T-helper 1 cell treated with Interleukin-12 subunit alpha and Interleukin-12 subunit beta and Interleukin-4 antibody, amounts not matched to agents 30 μg/mL and 1 μg/mL, for 36 hours (primary cell): ENCODE results near the gene E4F1.
"Not testable (repeated sequence)": the region's sequence is repeated elsewhere in the genome, so short reads cannot be mapped to it uniquely, and the experiment has no call there.

Experiments
- H3K27ac Mint-ChIP-seq: one replicate; pipeline ENCODE4 v1.8.0; 2021; ENCODE audit warnings: mild to moderate bottlenecking, mixed read lengths
- H3K27me3 Mint-ChIP-seq: one replicate; pipeline ENCODE4 v1.8.0; 2021; ENCODE audit warnings: low read depth, mixed read lengths
- H3K36me3 Mint-ChIP-seq: one replicate; pipeline ENCODE4 v1.8.0; 2021; ENCODE audit warnings: low read depth, mixed read lengths
- H3K4me1 Mint-ChIP-seq: one replicate; pipeline ENCODE4 v1.8.0; 2021; ENCODE audit warnings: low read depth, mixed read lengths
- H3K4me3 Mint-ChIP-seq: one replicate; pipeline ENCODE4 v1.8.0; 2021; ENCODE audit warnings: mild to moderate bottlenecking, moderate library complexity, mixed read lengths
- H3K9me3 Mint-ChIP-seq: one replicate; pipeline ENCODE4 v1.8.0; 2021; ENCODE audit warnings: mixed read lengths

Gene E4F1

GRCh38 chr16:2251296-2252111 is 28.1 kb downstream of the E4F1 start, which contains the start of gene ECI1:
ECI1 (minus strand) TSS chr16:2251587; CDS start chr16:2251566, 21 bp downstream.
- Mint-ChIP-seq H3K9me3 (no peaks in the 10 kb centered on the region), H3K27ac (peak within 1 kb of the TSS; percentile 91), H3K27me3 (no peaks in the 10 kb centered on the region), H3K36me3 (peaks cover 24% of the 10 kb centered on the region), H3K4me1 (peaks cover 2% of the 10 kb centered on the region), H3K4me3 (peak within 1 kb of the TSS; percentile 94)

GRCh38 chr16:2252806-2253148 is 29.4 kb downstream of the E4F1 start:
- H3K27me3 Mint-ChIP-seq, result no peaks in the 10 kb centered on the region
- peaks cover 2% of the 10 kb centered on the region for H3K4me1 Mint-ChIP-seq
- no peaks in the 10 kb centered on the region for H3K9me3 Mint-ChIP-seq
- H3K36me3 Mint-ChIP-seq, result peaks cover 34% of the 10 kb centered on the region
- no peak overlapping the region for H3K4me3 Mint-ChIP-seq
- H3K27ac Mint-ChIP-seq, result peak overlapping the region; percentile 49

- Mint-ChIP-seq H3K9me3 (no peaks in the 10 kb centered on the region), H3K27me3 (no peaks in the 10 kb centered on the region), H3K4me1 (peaks cover 2% of the 10 kb centered on the region), H3K27ac (peak overlapping the region; percentile 49), H3K36me3 (peaks cover 34% of the 10 kb centered on the region), H3K4me3 (no peak overlapping the region)
Observed at GRCh38 chr16:2253293-2253692, 29.9 kb downstream of the E4F1 start.

GRCh38 chr16:2256531-2257140 is 33.2 kb downstream of the E4F1 start:
- Mint-ChIP-seq H3K27me3 (no peaks in the 10 kb centered on the region), H3K27ac (no peak overlapping the region), H3K9me3 (no peaks in the 10 kb centered on the region), H3K4me3 (no peak overlapping the region), H3K36me3 (peaks cover 47% of the 10 kb centered on the region), H3K4me1 (no peaks in the 10 kb centered on the region)

GRCh38 chr16:2257726-2258125 is 34.3 kb downstream of the E4F1 start:
- Mint-ChIP-seq H3K4me1 (no peaks in the 10 kb centered on the region), H3K36me3 (peaks cover 55% of the 10 kb centered on the region), H3K9me3 (no peaks in the 10 kb centered on the region), H3K27ac (no peak overlapping the region), H3K27me3 (no peaks in the 10 kb centered on the region), H3K4me3 (no peak overlapping the region)

DNA sequence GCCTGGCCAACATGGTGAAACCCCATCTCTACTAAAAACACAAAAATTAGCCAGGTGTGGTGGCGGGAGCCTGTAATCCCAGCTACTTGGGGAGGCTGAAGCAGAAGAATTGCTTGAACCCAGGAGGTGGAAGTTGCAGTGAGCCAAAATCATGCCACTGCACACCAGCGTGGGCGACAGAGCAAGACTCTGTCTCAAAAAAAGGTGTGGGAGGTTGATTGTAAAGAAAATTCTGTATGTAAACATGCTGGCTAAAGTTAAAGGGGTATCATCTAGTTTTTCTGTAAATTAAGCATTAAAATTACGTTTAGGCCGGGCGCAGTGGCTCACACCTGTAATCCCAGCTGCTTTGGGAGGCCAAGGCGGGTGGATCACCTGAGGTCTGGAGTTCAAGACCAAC is 35.1 kb downstream of the E4F1 start:
- not testable (repeated sequence) for H3K27me3 Mint-ChIP-seq, H3K4me3 Mint-ChIP-seq, H3K27ac Mint-ChIP-seq, H3K4me1 Mint-ChIP-seq, H3K9me3 Mint-ChIP-seq
- H3K36me3 Mint-ChIP-seq, result peaks cover 53% of the 10 kb centered on the region

GRCh38 chr16:2260250-2260649 is 36.9 kb downstream of the E4F1 start:
- Mint-ChIP-seq H3K36me3 (peaks cover 57% of the 10 kb centered on the region), H3K9me3 (no peaks in the 10 kb centered on the region), H3K4me1 (peaks cover 3% of the 10 kb centered on the region), H3K4me3 (no peak overlapping the region), H3K27ac (no peak overlapping the region), H3K27me3 (no peaks in the 10 kb centered on the region)

GRCh38 chr16:2263026-2263425 is 39.6 kb downstream of the E4F1 start:
- H3K36me3 Mint-ChIP-seq, result peaks cover 48% of the 10 kb centered on the region
- not testable (repeated sequence) for H3K4me3 Mint-ChIP-seq, H3K9me3 Mint-ChIP-seq, H3K27ac Mint-ChIP-seq, H3K27me3 Mint-ChIP-seq
- peaks cover 17% of the 10 kb centered on the region for H3K4me1 Mint-ChIP-seq

GRCh38 chr16:2266887-2267286 is 43.5 kb downstream of the E4F1 start:
- not testable (repeated sequence) for H3K9me3 Mint-ChIP-seq, H3K27me3 Mint-ChIP-seq
- H3K27ac Mint-ChIP-seq, result peak overlapping the region; percentile 90
- peak overlapping the region; percentile 94 for H3K4me3 Mint-ChIP-seq
- H3K36me3 Mint-ChIP-seq, result peaks cover 36% of the 10 kb centered on the region
- H3K4me1 Mint-ChIP-seq, result peaks cover 21% of the 10 kb centered on the region

DNA sequence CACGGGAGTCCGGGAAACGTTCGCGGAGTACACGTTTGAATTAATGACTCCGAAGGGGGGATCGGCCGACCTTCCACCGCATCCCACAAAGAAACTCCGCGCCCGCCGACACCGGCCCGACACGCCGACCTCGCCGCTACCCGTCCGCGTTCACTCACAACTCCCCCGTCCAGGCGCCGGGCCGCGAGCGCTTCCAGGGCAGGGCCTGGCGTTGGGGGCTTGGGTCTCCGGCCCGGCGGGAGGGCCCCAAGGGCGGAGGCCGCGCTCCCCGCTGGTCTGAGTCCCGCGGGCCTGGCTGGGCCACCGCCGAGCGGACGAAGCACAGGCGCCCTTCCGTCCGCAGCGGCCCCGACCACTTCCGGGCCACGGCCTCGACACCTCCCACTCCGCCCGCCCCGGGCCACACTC is 44.1 kb downstream of the E4F1 start:
- not testable (repeated sequence) for H3K27me3 Mint-ChIP-seq, H3K9me3 Mint-ChIP-seq
- peaks cover 30% of the 10 kb centered on the region for H3K36me3 Mint-ChIP-seq
- peak overlapping the region; percentile 94 for H3K4me3 Mint-ChIP-seq
- H3K27ac Mint-ChIP-seq, result peak overlapping the region; percentile 99
- H3K4me1 Mint-ChIP-seq, result peaks cover 21% of the 10 kb centered on the region

GRCh38 chr16:2267913-2268666 is 44.7 kb downstream of the E4F1 start, which contains the start of gene RNPS1:
RNPS1 (minus strand) TSS chr16:2268126; CDS start chr16:2264643, 3,483 bp downstream.
- Mint-ChIP-seq H3K4me3 (peak within 1 kb of the TSS; percentile 94), H3K27ac (peak within 1 kb of the TSS; percentile 99), H3K36me3 (peaks cover 25% of the 10 kb centered on the region), H3K9me3 (no peaks in the 10 kb centered on the region), H3K27me3 (no peaks in the 10 kb centered on the region), H3K4me1 (peaks cover 21% of the 10 kb centered on the region)

- H3K4me3 Mint-ChIP-seq, result peak overlapping the region; percentile 94
- peaks cover 19% of the 10 kb centered on the region for H3K4me1 Mint-ChIP-seq
- no peaks in the 10 kb centered on the region for H3K9me3 Mint-ChIP-seq
- peaks cover 16% of the 10 kb centered on the region for H3K36me3 Mint-ChIP-seq
- no peaks in the 10 kb centered on the region for H3K27me3 Mint-ChIP-seq
- no peak overlapping the region for H3K27ac Mint-ChIP-seq
Observed at GRCh38 chr16:2270070-2270462, 46.7 kb downstream of the E4F1 start.

- Mint-ChIP-seq H3K27me3 (no peaks in the 10 kb centered on the region), H3K27ac (no peak overlapping the region), H3K4me3 (no peak overlapping the region), H3K4me1 (peaks cover 17% of the 10 kb centered on the region), H3K9me3 (no peaks in the 10 kb centered on the region), H3K36me3 (peaks cover 15% of the 10 kb centered on the region)
Observed at GRCh38 chr16:2270588-2271470, 47.4 kb downstream of the E4F1 start.

GRCh38 chr16:2271848-2272461 is 48.6 kb downstream of the E4F1 start:
- H3K27me3 Mint-ChIP-seq, result no peaks in the 10 kb centered on the region
- H3K36me3 Mint-ChIP-seq, result peaks cover 5% of the 10 kb centered on the region
- H3K9me3 Mint-ChIP-seq, result no peaks in the 10 kb centered on the region
- no peak overlapping the region for H3K4me3 Mint-ChIP-seq
- H3K27ac Mint-ChIP-seq, result no peak overlapping the region
- peaks cover 7% of the 10 kb centered on the region for H3K4me1 Mint-ChIP-seq
